GM21825 (cell line): Measurements from ENCODE around the gene SLC39A6.
"Not testable (repeated sequence)": the region's sequence is repeated elsewhere in the genome, so short reads cannot be mapped to it uniquely, and the experiment has no call there.

ENCODE experiments used
- ATAC-seq: cut with Tn5 transposase; IDR thresholded peaks from one replicate; pipeline ENCODE4 v1.9.1; 2021; ENCODE audit warnings: mild to moderate bottlenecking, moderate library complexity; ENCODE audit not compliant: unreplicated experiment

SLC39A6 gene

DNA sequence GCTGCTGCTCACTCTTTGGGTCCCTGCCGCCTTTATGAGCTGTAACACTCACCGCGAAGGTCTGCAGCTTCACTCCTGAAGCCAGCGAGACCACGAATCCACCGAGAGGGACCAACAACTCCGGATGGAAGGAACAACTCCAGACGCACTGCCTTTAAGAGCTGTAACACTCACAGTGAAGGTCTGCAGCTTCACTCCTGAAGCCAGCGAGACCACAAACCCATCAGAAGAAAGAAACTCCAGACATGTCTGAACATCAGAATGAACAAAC, 64.4 kb downstream of the SLC39A6 start:
- ATAC-seq = not testable (repeated sequence)

DNA sequence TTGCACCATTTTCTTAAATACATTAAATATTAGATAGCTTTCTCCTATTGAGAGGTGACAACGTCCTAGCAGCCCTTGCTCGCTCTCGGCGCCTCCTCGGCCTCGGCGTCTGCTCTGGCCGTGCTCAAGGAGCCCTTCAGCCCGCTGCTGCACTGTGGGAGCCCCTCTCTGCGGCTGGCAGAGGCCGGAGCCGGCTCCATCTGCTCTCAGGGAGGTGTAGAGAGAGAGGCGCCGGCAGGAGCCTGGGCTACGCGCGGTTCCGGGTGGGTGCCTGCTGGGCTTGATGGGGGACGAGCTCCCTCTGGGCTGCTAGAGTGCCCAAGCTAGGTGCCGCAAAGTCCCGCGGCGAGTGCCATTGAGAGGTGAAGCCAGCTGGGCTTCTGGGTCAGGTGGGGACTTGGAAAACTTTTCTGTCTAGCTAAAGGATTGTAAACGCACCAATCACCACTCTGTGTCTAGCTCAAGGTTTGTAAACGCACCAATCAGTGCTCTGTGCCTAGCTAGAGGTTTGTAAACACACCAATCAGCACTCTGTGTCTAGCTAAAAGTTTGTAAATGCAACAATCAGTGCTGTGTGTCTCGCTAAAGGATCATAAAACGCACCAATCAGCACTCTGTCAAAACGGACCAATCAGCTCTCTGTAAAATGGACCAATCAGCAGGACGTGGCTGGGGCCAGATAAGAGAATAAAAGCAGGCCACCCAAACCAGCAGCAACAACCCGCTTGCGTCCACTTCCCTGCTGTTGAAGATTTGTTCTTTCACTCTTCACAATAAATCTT, 64.9 kb downstream of the SLC39A6 start:
- ATAC-seq = no peak

DNA sequence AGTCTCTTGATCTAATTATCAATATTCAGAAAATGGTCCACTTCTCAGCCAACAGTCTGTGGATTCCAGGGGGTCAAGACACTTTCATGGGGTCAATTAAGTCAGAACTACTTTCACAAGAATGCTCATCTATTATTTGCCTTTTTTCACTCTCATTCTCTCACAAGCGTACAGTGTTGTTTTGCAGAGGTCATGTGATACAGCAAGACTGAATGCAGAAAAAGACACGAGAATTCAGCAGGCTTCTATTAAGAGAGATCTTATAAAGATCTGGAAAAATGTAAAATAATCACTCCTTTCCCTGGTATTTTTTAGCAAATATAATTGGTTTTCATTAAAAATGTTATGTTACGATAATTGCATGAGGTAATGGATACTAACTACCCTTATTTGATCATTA, 70.5 kb downstream of the SLC39A6 start:
- ATAC-seq = no peak
